ENCODE data around the gene WDR55.
"Not testable (repeated sequence)": the region's sequence is repeated elsewhere in the genome, so short reads cannot be mapped to it uniquely, and the experiment has no call there.

Gene WDR55, protein sequence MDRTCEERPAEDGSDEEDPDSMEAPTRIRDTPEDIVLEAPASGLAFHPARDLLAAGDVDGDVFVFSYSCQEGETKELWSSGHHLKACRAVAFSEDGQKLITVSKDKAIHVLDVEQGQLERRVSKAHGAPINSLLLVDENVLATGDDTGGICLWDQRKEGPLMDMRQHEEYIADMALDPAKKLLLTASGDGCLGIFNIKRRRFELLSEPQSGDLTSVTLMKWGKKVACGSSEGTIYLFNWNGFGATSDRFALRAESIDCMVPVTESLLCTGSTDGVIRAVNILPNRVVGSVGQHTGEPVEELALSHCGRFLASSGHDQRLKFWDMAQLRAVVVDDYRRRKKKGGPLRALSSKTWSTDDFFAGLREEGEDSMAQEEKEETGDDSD

DNA sequence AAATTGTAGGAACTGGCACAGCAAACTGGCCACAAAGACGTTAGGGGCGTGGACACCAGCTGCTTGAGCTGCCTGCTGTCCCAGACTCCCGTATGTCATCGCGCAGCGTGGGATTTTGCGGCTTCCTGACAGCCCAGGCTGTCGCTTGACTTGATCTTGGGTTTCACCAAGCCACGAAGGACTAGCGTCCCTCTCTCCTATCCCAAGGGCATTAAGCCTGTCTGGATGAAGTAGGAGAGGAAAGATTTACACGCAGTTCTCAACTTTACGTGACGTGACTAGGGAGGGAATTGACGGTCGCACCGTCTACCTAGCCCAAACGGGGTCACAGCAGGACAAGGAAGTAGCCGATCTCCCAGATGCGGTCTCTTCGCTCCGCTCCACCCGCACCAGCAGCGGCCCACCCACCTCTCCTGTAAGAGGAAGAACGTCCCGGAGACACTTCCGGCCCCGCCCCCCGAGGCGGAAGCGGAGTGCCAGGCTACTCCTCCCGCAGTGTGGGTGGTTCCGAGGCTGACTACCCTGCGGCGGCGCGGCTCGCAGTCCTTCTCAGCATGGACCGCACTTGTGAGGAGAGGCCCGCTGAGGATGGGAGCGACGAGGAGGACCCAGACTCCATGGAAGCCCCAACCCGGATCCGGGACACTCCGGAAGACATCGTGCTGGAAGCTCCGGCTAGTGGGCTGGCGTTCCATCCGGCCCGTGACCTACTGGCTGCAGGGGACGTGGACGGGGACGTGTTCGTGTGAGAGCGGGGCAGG is at the start of gene WDR55:
WDR55 (plus strand) TSS at position 546 of the 761 bp plus-strand sequence; CDS start at position 555, 9 bp downstream.
- Histone ChIP-seq H3K4me1 (ENCODE audit: control insufficient read depth, insufficient read depth, low read length) (no peaks in the 10 kb centered on the region), H3K36me3 (ENCODE audit: control insufficient read depth, insufficient read depth, low read length) (peaks cover 36% of the 10 kb centered on the region), H3K27me3 (ENCODE audit: control insufficient read depth, insufficient read depth, low read length) (no peaks in the 10 kb centered on the region), H3K4me3 (ENCODE audit: low read depth, low read length) (peak within 1 kb of the TSS; percentile 84), H3K9ac (ENCODE audit: low read depth, low read length) (peak within 1 kb of the TSS; percentile 88), H3K9me3 (ENCODE audit: control insufficient read depth, insufficient read depth, low read length) (no peaks in the 10 kb centered on the region)

DNA sequence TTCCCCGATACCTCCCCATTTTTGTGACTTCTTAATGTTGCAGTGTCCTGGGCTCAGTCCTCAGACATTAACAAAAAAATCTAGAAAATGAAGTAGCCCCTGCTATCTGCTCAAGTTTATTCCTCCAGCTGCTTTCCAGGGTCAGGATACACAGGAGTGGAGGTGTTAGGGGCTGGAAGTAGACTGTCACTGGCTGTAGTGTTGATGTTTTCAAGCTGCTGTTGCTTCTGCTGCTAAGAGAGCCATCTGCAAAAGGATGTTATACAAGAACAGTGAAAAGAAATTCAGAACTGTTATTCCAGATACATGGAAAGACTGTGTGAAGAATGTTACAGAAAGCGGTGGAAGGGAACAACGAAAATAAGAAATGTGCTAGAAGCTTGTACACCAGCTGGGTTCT is 42.4 kb upstream of the WDR55 start:
- Histone ChIP-seq H3K4me3 (ENCODE audit: low read depth, low read length) (no peak overlapping the region), H3K9ac (ENCODE audit: low read depth, low read length) (no peak overlapping the region), H3K36me3 (ENCODE audit: control insufficient read depth, insufficient read depth, low read length) (no peaks in the 10 kb centered on the region), H3K9me3 (ENCODE audit: control insufficient read depth, insufficient read depth, low read length) (no peaks in the 10 kb centered on the region), H3K27me3 (ENCODE audit: control insufficient read depth, insufficient read depth, low read length) (no peaks in the 10 kb centered on the region), H3K4me1 (ENCODE audit: control insufficient read depth, insufficient read depth, low read length) (no peaks in the 10 kb centered on the region)

- not testable (repeated sequence) for H3K27me3 ChIP-seq (ENCODE audit: control insufficient read depth, insufficient read depth, low read length); H3K9ac ChIP-seq (ENCODE audit: low read depth, low read length); H3K4me3 ChIP-seq (ENCODE audit: low read depth, low read length); H3K9me3 ChIP-seq (ENCODE audit: control insufficient read depth, insufficient read depth, low read length); H3K4me1 ChIP-seq (ENCODE audit: control insufficient read depth, insufficient read depth, low read length); H3K36me3 ChIP-seq (ENCODE audit: control insufficient read depth, insufficient read depth, low read length)
Measured at GRCh38 chr5:140623061-140623460, 41.6 kb upstream of the WDR55 start.

GRCh38 chr5:140624886-140625285 is 39.8 kb upstream of the WDR55 start:
- not testable (repeated sequence) for H3K9me3 ChIP-seq (ENCODE audit: control insufficient read depth, insufficient read depth, low read length); H3K9ac ChIP-seq (ENCODE audit: low read depth, low read length); H3K4me3 ChIP-seq (ENCODE audit: low read depth, low read length); H3K4me1 ChIP-seq (ENCODE audit: control insufficient read depth, insufficient read depth, low read length); H3K27me3 ChIP-seq (ENCODE audit: control insufficient read depth, insufficient read depth, low read length); H3K36me3 ChIP-seq (ENCODE audit: control insufficient read depth, insufficient read depth, low read length)

- Histone ChIP-seq H3K9ac (ENCODE audit: low read depth, low read length) (no peak overlapping the region), H3K4me3 (ENCODE audit: low read depth, low read length) (no peak overlapping the region), H3K27me3 (ENCODE audit: control insufficient read depth, insufficient read depth, low read length) (peaks cover 29% of the 10 kb centered on the region), H3K4me1 (ENCODE audit: control insufficient read depth, insufficient read depth, low read length) (no peaks in the 10 kb centered on the region), H3K36me3 (ENCODE audit: control insufficient read depth, insufficient read depth, low read length) (no peaks in the 10 kb centered on the region), H3K9me3 (ENCODE audit: control insufficient read depth, insufficient read depth, low read length) (peaks cover 4% of the 10 kb centered on the region)
Measured at GRCh38 chr5:140627972-140628371, 36.7 kb upstream of the WDR55 start.

- H3K27me3 ChIP-seq (ENCODE audit: control insufficient read depth, insufficient read depth, low read length), result peaks cover 36% of the 10 kb centered on the region
- no peaks in the 10 kb centered on the region for H3K36me3 ChIP-seq (ENCODE audit: control insufficient read depth, insufficient read depth, low read length)
- H3K4me3 ChIP-seq (ENCODE audit: low read depth, low read length), result no peak overlapping the region
- H3K4me1 ChIP-seq (ENCODE audit: control insufficient read depth, insufficient read depth, low read length), result no peaks in the 10 kb centered on the region
- no peak overlapping the region for H3K9ac ChIP-seq (ENCODE audit: low read depth, low read length)
- H3K9me3 ChIP-seq (ENCODE audit: control insufficient read depth, insufficient read depth, low read length), result peaks cover 4% of the 10 kb centered on the region
Measured at GRCh38 chr5:140628711-140629110, 36.0 kb upstream of the WDR55 start.

GRCh38 chr5:140630292-140631035 is 34.2 kb upstream of the WDR55 start:
- Histone ChIP-seq H3K4me1 (ENCODE audit: control insufficient read depth, insufficient read depth, low read length) (no peaks in the 10 kb centered on the region), H3K36me3 (ENCODE audit: control insufficient read depth, insufficient read depth, low read length) (no peaks in the 10 kb centered on the region), H3K9me3 (ENCODE audit: control insufficient read depth, insufficient read depth, low read length) (peaks cover 4% of the 10 kb centered on the region), H3K27me3 (ENCODE audit: control insufficient read depth, insufficient read depth, low read length) (peaks cover 41% of the 10 kb centered on the region), H3K9ac (ENCODE audit: low read depth, low read length) (no peak overlapping the region), H3K4me3 (ENCODE audit: low read depth, low read length) (no peak overlapping the region)

GRCh38 chr5:140631036-140631417 is 33.7 kb upstream of the WDR55 start:
- H3K4me1 ChIP-seq (ENCODE audit: control insufficient read depth, insufficient read depth, low read length), result no peaks in the 10 kb centered on the region
- H3K36me3 ChIP-seq (ENCODE audit: control insufficient read depth, insufficient read depth, low read length), result no peaks in the 10 kb centered on the region
- H3K4me3 ChIP-seq (ENCODE audit: low read depth, low read length), result no peak overlapping the region
- H3K9ac ChIP-seq (ENCODE audit: low read depth, low read length), result no peak overlapping the region
- H3K27me3 ChIP-seq (ENCODE audit: control insufficient read depth, insufficient read depth, low read length), result peaks cover 41% of the 10 kb centered on the region
- peaks cover 4% of the 10 kb centered on the region for H3K9me3 ChIP-seq (ENCODE audit: control insufficient read depth, insufficient read depth, low read length)

DNA sequence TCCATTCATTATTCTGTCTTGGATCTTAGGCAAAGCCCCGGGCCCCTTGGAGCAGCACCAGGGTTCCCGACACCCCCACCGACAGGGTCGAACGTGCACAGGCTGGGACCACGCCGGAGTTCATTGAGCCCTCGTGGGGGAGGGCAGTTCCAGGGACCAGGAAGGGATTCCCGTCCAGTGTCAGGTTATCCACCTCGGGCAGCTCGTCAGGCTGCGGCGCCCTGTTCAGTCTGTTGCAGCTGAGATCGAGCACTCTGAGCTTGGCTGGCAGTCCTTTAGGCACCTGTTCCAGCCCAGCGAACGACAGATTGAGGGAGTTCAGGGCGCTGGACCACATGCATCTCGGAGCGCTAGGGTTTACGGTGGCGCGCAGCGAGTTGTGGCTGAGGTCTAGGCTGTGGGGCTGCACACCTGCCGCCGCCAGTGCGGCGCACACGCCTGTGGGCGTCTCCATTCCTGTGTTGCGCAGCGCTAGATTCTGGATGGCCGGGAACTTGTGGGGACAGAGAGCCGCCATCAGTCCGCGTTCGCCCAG is 32.8 kb upstream of the WDR55 start:
- Histone ChIP-seq H3K4me1 (ENCODE audit: control insufficient read depth, insufficient read depth, low read length) (no peaks in the 10 kb centered on the region), H3K36me3 (ENCODE audit: control insufficient read depth, insufficient read depth, low read length) (no peaks in the 10 kb centered on the region), H3K9ac (ENCODE audit: low read depth, low read length) (peak overlapping the region; percentile 54), H3K9me3 (ENCODE audit: control insufficient read depth, insufficient read depth, low read length) (peaks cover 4% of the 10 kb centered on the region), H3K4me3 (ENCODE audit: low read depth, low read length) (peak overlapping the region; percentile 66), H3K27me3 (ENCODE audit: control insufficient read depth, insufficient read depth, low read length) (peaks cover 41% of the 10 kb centered on the region)

- H3K27me3 ChIP-seq (ENCODE audit: control insufficient read depth, insufficient read depth, low read length), result peaks cover 41% of the 10 kb centered on the region
- H3K4me3 ChIP-seq (ENCODE audit: low read depth, low read length), result peak overlapping the region; percentile 66
- H3K9ac ChIP-seq (ENCODE audit: low read depth, low read length), result peak overlapping the region; percentile 54
- H3K9me3 ChIP-seq (ENCODE audit: control insufficient read depth, insufficient read depth, low read length), result peaks cover 4% of the 10 kb centered on the region
- no peaks in the 10 kb centered on the region for H3K4me1 ChIP-seq (ENCODE audit: control insufficient read depth, insufficient read depth, low read length)
- no peaks in the 10 kb centered on the region for H3K36me3 ChIP-seq (ENCODE audit: control insufficient read depth, insufficient read depth, low read length)
Measured at GRCh38 chr5:140632366-140633020, 32.2 kb upstream of the WDR55 start.

DNA sequence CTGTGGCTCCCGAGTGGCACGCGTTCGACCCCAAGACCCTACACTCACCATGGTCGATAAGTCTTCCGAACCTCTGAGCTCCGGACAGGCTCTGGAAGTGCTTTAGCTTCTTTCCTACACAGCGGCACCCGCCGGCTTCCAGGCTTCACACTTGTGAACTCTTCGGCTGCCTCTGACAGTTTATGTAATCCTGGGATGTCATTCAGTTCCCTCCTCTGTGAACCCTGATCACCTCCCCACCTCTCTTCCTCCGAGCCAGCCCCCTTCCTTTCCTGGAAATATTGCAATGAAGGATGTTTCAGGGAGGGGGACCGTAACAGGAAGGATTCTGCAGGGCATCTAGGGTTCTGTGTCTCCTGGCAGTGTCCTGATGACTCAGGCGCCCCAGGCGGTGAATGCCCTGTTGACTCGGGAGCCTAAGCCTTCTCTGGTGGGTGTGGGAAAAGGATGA is 31.7 kb upstream of the WDR55 start, which contains the start of gene CD14:
CD14 (minus strand) TSS at position 155 of the 451 bp plus-strand sequence; CDS start at position 51, 104 bp downstream.
- Histone ChIP-seq H3K9ac (ENCODE audit: low read depth, low read length) (peak within 1 kb of the TSS; percentile 54), H3K4me3 (ENCODE audit: low read depth, low read length) (peak within 1 kb of the TSS; percentile 66), H3K4me1 (ENCODE audit: control insufficient read depth, insufficient read depth, low read length) (no peaks in the 10 kb centered on the region), H3K27me3 (ENCODE audit: control insufficient read depth, insufficient read depth, low read length) (peaks cover 41% of the 10 kb centered on the region), H3K9me3 (ENCODE audit: control insufficient read depth, insufficient read depth, low read length) (peaks cover 2% of the 10 kb centered on the region), H3K36me3 (ENCODE audit: control insufficient read depth, insufficient read depth, low read length) (no peaks in the 10 kb centered on the region)
